Ascending aorta (tissue), 2 donors: ENCODE results near the gene MPP7. TPM values are rescaled to one million over a fixed set of nuclear protein-coding genes. Genes with fewer than 3 reads are reported as not detected.
A peak's percentile ranks its signal among the peaks of the same experiment; 100 is the strongest.

Experiments used
- DNase-seq, 2 donors: peaks; one replicate each; pipeline ENCODE4 v3.0.0-alpha.2; 2019; ENCODE audit warnings: low spot score in 2 of 2
- H3K27ac ChIP-seq, 2 donors: fragments of 200-600 bp; sonication (generic); one replicate each; pipeline ENCODE4 v1.5.1; 2016 to 2017; ENCODE audit warnings: mild to moderate bottlenecking in 1 of 2
- H3K27me3 ChIP-seq: fragments of 200-600 bp; sonication (generic); one replicate; pipeline ENCODE4 v1.5.1; 2017
- H3K36me3 ChIP-seq, 2 donors: fragments of 200-600 bp; sonication (generic); one replicate each; pipeline ENCODE4 v1.5.1; 2016
- H3K4me1 ChIP-seq, 2 donors: fragments of 200-600 bp; sonication (generic); one replicate each; pipeline ENCODE4 v1.5.1; 2016 to 2017; ENCODE audit warnings: mild to moderate bottlenecking in 1 of 2
- H3K4me3 ChIP-seq, 2 donors: fragments of 200-600 bp; sonication (generic); one replicate each; pipeline ENCODE4 v1.5.1; 2016 to 2017; ENCODE audit warnings: mild to moderate bottlenecking in 1 of 2
- H3K9me3 ChIP-seq, 2 donors: fragments of 200-600 bp; sonication (generic); one replicate each; pipeline ENCODE4 v1.5.1; 2016
- intact Hi-C: fragments of 100-400 bp; cut with DNase I; formaldehyde crosslinking; loops from one replicate; pipeline ENCODE4 v1.15.1; 2023
- total RNA-seq: library from RNA; depleted of rRNA; stranded (reverse); fragments of >200 nt; gene quantifications from one replicate; pipeline ENCODE4 v1.1.0, GENCODE V29; 2016
- TF ChIP-seq, protein P1 (sequence below), 3 experiments: fragments of 200-600 bp in 2 of 3; fragments of 450-650 bp in 1 of 3; sonication (generic) in 2 of 3; IDR thresholded peaks; one replicate each; pipeline ENCODE4 v1.5.1; 2016 to 2019; ENCODE audit warnings: antibody characterized with exemption in 3 of 3, mild to moderate bottlenecking in 1 of 3, moderate library complexity in 1 of 3

MPP7 gene
- total RNA-seq, 1 donor from 2014 or later, result 43.9 TPM

DNA sequence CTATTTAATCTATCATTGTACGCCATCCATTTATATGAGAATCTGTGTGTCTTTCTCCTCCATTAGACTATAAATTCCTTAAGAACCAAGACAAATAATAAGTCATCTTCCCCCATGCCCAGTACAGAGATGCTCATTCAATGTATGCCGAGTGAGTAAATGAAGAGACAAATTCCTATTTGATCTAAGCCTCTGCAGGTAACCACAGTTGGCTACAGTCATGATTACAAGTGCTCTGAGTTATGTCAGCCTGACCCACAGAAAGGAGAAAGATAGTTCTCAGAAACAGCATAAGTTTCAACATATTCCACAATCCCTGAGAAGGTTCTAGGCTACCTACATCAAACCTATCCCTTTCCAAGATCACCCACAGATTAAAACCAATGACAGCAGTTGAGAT lies 46.1 kb downstream of the MPP7 start:
- H3K4me1 ChIP-seq, result peaks cover 3 to 29% of the 10 kb centered on the region in 2 donors

DNA sequence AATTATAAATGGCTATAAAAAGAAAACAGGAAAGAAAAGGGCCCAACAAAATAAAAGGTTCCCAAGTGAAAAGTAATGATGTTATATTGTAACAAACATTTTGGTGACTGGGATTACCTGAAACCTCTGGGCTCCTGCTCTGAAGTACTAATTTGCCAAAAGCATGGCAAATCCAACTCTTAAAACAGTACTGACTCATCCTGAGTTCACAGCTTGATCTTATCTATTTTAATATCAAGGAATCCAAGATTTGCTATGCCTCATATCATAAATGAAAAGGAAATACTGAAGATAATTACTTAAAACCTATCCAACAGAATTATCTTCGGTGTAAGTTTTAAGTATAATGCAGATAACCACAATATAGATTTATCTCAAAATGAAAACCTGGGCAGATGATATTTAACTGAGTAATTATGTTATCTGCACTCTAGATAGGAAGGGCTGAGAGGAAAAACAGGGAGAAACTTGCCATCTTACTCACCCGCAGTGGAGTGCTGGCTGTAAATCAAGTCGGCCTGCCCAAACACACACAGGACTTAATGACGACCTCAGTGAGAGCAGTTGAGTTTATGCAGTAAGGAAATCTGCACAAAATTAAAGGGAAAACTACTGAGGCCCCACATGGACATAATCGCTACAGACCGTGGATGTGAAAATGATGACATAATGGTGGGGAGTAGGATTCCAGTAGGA lies 48.4 kb downstream of the MPP7 start:
- peaks cover 0 to 30% of the 10 kb centered on the region in 2 donors for H3K4me1 ChIP-seq
- no peaks in the 10 kb centered on the region for H3K27me3 ChIP-seq
- peak overlapping the region in 1 of 2 donors; percentile 8 for H3K4me3 ChIP-seq
- H3K27ac ChIP-seq, result peak overlapping the region; percentile 30 to 77
- intact Hi-C loops, result no loop called here
- TF ChIP-seq, protein P1, sequence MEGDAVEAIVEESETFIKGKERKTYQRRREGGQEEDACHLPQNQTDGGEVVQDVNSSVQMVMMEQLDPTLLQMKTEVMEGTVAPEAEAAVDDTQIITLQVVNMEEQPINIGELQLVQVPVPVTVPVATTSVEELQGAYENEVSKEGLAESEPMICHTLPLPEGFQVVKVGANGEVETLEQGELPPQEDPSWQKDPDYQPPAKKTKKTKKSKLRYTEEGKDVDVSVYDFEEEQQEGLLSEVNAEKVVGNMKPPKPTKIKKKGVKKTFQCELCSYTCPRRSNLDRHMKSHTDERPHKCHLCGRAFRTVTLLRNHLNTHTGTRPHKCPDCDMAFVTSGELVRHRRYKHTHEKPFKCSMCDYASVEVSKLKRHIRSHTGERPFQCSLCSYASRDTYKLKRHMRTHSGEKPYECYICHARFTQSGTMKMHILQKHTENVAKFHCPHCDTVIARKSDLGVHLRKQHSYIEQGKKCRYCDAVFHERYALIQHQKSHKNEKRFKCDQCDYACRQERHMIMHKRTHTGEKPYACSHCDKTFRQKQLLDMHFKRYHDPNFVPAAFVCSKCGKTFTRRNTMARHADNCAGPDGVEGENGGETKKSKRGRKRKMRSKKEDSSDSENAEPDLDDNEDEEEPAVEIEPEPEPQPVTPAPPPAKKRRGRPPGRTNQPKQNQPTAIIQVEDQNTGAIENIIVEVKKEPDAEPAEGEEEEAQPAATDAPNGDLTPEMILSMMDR (IDR thresholded peaks at IDR 0.05), result no peak
- peak in 1 of 2 donors; percentile 75 for DNase-seq
- H3K9me3 ChIP-seq, result no peaks in the 10 kb centered on the region
- no peaks in the 10 kb centered on the region for H3K36me3 ChIP-seq

More for the DNA sequence above, 46.1 kb downstream of the MPP7 start:
- TF ChIP-seq, protein P1 (IDR thresholded peaks at IDR 0.05), result no peak
- no peak overlapping the region for H3K4me3 ChIP-seq
- no peaks in the 10 kb centered on the region for H3K36me3 ChIP-seq
- H3K27ac ChIP-seq, result peak overlapping the region in 1 of 2 donors; percentile 10
- H3K27me3 ChIP-seq, result no peaks in the 10 kb centered on the region
- H3K9me3 ChIP-seq, result no peaks in the 10 kb centered on the region
- intact Hi-C loops, result no loop called here
- DNase-seq, result no peak

DNA sequence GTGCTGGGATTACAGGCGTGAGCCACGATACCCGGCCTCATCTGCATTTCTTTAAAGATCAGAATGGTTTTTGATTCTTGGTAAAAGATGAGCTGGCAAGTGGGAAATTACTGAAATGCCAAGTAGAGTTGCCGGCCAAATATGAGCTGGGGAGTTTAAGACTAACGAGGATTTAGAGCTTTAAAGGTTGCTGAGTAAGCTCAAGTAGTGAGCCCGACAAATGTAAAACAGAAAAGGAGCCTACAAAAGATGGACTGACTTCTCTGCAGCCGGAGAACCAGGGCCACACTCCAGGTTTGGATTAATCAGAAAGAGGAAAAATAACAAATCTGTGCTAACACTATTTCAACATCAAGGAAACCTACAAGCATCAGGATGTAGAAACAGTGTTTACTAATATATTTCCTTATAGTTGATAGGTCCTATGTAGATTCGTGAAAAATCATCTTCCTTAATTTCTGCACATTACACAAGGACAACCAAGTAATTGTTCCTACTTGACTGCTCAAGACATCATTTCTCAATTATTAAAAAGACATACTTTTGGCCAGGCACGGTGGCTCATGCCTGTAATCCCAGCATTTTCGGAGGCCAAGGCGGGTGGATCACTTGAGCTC lies 49.6 kb downstream of the MPP7 start:
- TF ChIP-seq, protein P1 (IDR thresholded peaks at IDR 0.05), result no peak
- H3K4me1 ChIP-seq, result peaks cover 0 to 32% of the 10 kb centered on the region in 2 donors
- no peak overlapping the region for H3K4me3 ChIP-seq
- intact Hi-C loops, result loop anchor here (2.0 kb wide), 1 partner anchor 74 kb away; no protein-coding TSS in a partner anchor
- H3K27me3 ChIP-seq, result no peaks in the 10 kb centered on the region
- DNase-seq, result no peak
- H3K9me3 ChIP-seq, result no peaks in the 10 kb centered on the region
- H3K27ac ChIP-seq, result peak overlapping the region; percentile 74 to 77
- no peaks in the 10 kb centered on the region for H3K36me3 ChIP-seq

Other genes starting within 250 kb of the MPP7 start
- gene WAC, start 230.1 kb upstream of the MPP7 start, total RNA-seq, result 30.5 TPM